DND-41 (cell line): Measurements from ENCODE around the gene FMN2.

Source experiments
- ATAC-seq: fragments of 200-7000 bp; cut with Tn5 transposase; 3 replicates; pipeline ENCODE4 v1.9.1; 2021; ENCODE audit warnings: low read depth; ENCODE audit not compliant: insufficient read depth
- DNase-seq: peaks from one replicate; pipeline ENCODE4 v3.0.0-alpha.2; 2020
- H2AFZ ChIP-seq: 2 replicates; pipeline ENCODE4 v1.6.0; 2012; ENCODE audit warnings: low read depth, low read length
- H3K27ac ChIP-seq: 2 replicates; pipeline ENCODE4 v1.5.1; 2012; ENCODE audit warnings: low read length, inconsistent platforms
- H3K27me3 ChIP-seq: fragments of 200-600 bp; sonication (generic); 2 replicates; pipeline ENCODE4 v1.6.0; 2012; ENCODE audit warnings: low read length, mild to moderate bottlenecking, inconsistent platforms; ENCODE audit not compliant: insufficient read depth, poor library complexity
- H3K36me3 ChIP-seq: 2 replicates; pipeline ENCODE4 v1.5.1; 2012; ENCODE audit warnings: low read length, inconsistent platforms; ENCODE audit not compliant: insufficient read depth
- H3K4me1 ChIP-seq: 2 replicates; pipeline ENCODE4 v1.5.1; 2012; ENCODE audit warnings: mild to moderate bottlenecking, low read length; ENCODE audit not compliant: insufficient read depth
- H3K4me2 ChIP-seq: 2 replicates; pipeline ENCODE4 v1.6.0; 2012; ENCODE audit warnings: mild to moderate bottlenecking, moderate library complexity, low read length, inconsistent platforms; ENCODE audit not compliant: insufficient read depth
- H3K4me3 ChIP-seq, 2 experiments: fragments of 200-600 bp in 1 of 2; shearing (Covaris generic) in 1 of 2; 2 replicates each; pipeline ENCODE4 v1.5.1; 2012 to 2016; ENCODE audit warnings: inconsistent platforms in 2 of 2, low read length in 2 of 2, mild to moderate bottlenecking in 2 of 2, low read depth in 1 of 2, moderate library complexity in 1 of 2
- H3K79me2 ChIP-seq: 2 replicates; pipeline ENCODE4 v1.6.0; 2012; ENCODE audit warnings: low read length, inconsistent platforms; ENCODE audit not compliant: insufficient read depth
- H3K9ac ChIP-seq: 2 replicates; pipeline ENCODE4 v1.6.0; 2012; ENCODE audit warnings: low read depth, mild to moderate bottlenecking, inconsistent platforms, low read length, moderate library complexity
- H3K9me3 ChIP-seq: 2 replicates; pipeline ENCODE4 v1.5.1; 2012; ENCODE audit warnings: low read length, moderate library complexity, mild to moderate bottlenecking, inconsistent platforms; ENCODE audit not compliant: insufficient read depth, severe bottlenecking
- H4K20me1 ChIP-seq: 2 replicates; pipeline ENCODE4 v1.6.0; 2012; ENCODE audit warnings: low read length; ENCODE audit not compliant: insufficient read depth
- EZH2 ChIP-seq: IDR thresholded peaks from 3 replicates; pipeline ENCODE4 v1.6.1; 2012; ENCODE audit warnings: borderline replicate concordance, low read depth, mild to moderate bottlenecking, moderate library complexity, low read length, inconsistent platforms; ENCODE audit not compliant: severe bottlenecking
- TF ChIP-seq, protein P1 (sequence below): IDR thresholded peaks from 2 replicates; pipeline ENCODE4 v1.5.1; 2012; ENCODE audit warnings: borderline replicate concordance, low read length, moderate library complexity, mild to moderate bottlenecking; ENCODE audit not compliant: poor library complexity, severe bottlenecking; ENCODE audit errors: extremely low read depth

Gene FMN2

DNA sequence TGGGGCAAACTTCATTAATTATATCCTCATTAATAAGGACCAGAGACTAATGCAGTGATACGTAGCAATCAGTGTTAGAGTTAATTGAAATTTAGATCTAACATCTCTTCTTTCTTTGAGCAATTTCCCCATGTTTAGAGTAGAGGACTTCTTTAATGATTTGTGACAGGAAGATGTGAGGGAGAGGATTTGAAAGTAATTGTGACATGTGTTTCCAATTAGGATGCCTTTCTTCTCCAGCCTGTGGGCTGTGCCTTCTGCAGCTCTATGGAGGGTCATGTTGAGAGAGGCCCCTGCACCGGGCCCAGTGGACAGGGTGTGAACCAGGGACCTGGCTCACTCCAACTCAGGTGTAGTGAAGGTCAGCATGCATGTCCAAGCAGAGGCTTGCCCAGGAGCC lies 417.3 kb downstream of the FMN2 start:
- Histone ChIP-seq H3K27ac (no peak overlapping the region), H3K36me3 (no peaks in the 10 kb centered on the region), H3K79me2 (no peaks in the 10 kb centered on the region), H3K4me1 (no peaks in the 10 kb centered on the region), H2AFZ (no peak overlapping the region), H3K9me3 (no peaks in the 10 kb centered on the region), H4K20me1 (no peaks in the 10 kb centered on the region), H3K27me3 (no peaks in the 10 kb centered on the region), H3K9ac (no peak overlapping the region), H3K4me3 (no peak overlapping the region), H3K4me2 (no peak overlapping the region)
- no peak for DNase-seq
- ATAC-seq: no peak
- TF ChIP-seq EZH2: no peak
- TF ChIP-seq, protein P1, sequence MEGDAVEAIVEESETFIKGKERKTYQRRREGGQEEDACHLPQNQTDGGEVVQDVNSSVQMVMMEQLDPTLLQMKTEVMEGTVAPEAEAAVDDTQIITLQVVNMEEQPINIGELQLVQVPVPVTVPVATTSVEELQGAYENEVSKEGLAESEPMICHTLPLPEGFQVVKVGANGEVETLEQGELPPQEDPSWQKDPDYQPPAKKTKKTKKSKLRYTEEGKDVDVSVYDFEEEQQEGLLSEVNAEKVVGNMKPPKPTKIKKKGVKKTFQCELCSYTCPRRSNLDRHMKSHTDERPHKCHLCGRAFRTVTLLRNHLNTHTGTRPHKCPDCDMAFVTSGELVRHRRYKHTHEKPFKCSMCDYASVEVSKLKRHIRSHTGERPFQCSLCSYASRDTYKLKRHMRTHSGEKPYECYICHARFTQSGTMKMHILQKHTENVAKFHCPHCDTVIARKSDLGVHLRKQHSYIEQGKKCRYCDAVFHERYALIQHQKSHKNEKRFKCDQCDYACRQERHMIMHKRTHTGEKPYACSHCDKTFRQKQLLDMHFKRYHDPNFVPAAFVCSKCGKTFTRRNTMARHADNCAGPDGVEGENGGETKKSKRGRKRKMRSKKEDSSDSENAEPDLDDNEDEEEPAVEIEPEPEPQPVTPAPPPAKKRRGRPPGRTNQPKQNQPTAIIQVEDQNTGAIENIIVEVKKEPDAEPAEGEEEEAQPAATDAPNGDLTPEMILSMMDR: no peak

DNA sequence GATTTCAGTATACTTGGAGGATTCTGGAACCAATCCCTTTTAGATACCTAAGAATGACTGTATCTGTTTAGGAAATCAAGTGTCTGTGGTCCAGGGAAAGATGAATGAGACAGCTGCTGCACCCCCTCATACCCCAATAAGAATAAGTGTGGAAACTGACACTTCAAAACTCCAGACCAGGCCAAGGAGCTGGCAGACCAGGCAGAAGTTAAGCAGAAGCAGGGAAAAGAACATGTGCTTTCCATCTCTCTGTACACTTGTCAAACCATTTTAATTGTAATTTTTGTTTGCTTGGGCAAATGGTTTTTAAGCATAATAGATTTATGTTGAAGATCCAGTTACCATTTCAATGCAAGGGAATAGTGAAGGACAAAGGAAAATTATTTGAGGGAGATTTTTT lies 420.1 kb downstream of the FMN2 start:
- Histone ChIP-seq H3K4me3 (no peak overlapping the region), H3K27me3 (no peaks in the 10 kb centered on the region), H3K9ac (no peak overlapping the region), H4K20me1 (no peaks in the 10 kb centered on the region), H3K79me2 (no peaks in the 10 kb centered on the region), H3K9me3 (no peaks in the 10 kb centered on the region), H3K36me3 (no peaks in the 10 kb centered on the region), H3K4me2 (no peak overlapping the region), H3K4me1 (no peaks in the 10 kb centered on the region), H2AFZ (no peak overlapping the region), H3K27ac (no peak overlapping the region)
- ATAC-seq (no peak), DNase-seq (no peak)
- TF ChIP-seq EZH2: no peak
- TF ChIP-seq, protein P1: no peak

DNA sequence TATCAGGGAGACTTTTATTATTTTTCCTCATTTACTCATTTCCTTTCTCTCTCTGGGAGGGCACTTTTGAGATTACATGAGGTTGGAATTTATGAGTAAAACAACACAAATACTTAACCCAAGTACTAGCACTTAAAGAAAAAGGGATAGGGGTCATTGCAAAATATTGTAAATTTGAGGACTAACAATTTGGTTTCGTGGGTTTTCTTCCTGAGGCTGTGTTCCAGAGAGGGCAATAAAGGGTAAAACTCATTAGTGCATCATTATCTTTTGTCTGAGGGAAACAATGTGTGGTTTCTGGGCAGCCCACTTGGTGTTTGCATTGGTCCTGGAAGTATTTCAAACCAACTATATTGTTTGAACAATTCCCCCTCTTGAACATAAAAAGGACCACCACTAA lies 423.8 kb downstream of the FMN2 start:
- Histone ChIP-seq H4K20me1 (no peaks in the 10 kb centered on the region), H3K27me3 (no peaks in the 10 kb centered on the region), H3K27ac (no peak overlapping the region), H3K9me3 (no peaks in the 10 kb centered on the region), H3K4me2 (no peak overlapping the region), H3K9ac (no peak overlapping the region), H3K4me1 (no peaks in the 10 kb centered on the region), H3K79me2 (no peaks in the 10 kb centered on the region), H2AFZ (no peak overlapping the region), H3K36me3 (no peaks in the 10 kb centered on the region), H3K4me3 (no peak overlapping the region)
- no peak for TF ChIP-seq EZH2
- TF ChIP-seq, protein P1: no peak
- ATAC-seq (no peak; the same call in 2 of the 3 replicates), DNase-seq (no peak)

DNA sequence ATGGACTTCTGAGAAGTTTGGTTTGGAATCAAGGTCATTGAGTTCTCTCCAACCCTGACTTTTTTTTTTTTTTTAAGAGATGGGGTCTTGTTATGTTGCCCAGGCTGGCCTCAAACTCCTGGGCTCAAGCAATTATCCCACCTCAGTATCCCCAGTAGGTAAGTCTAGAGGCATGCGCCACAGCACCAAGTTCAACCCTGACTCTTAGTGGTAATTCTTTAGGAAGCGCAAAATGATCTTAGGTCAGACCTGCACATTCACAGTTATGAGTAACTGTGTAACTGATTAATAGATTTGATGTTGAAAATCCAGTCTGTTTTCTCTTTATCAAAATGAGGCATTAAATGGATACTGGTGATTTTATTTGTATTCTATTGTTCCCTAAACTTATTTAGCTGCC lies 424.4 kb downstream of the FMN2 start:
- TF ChIP-seq, protein P1: no peak
- no peak for TF ChIP-seq EZH2
- Histone ChIP-seq H4K20me1 (no peaks in the 10 kb centered on the region), H3K27ac (no peak overlapping the region), H3K36me3 (no peaks in the 10 kb centered on the region), H3K4me1 (no peaks in the 10 kb centered on the region), H3K79me2 (no peaks in the 10 kb centered on the region), H2AFZ (no peak overlapping the region), H3K4me2 (no peak overlapping the region), H3K27me3 (no peaks in the 10 kb centered on the region), H3K9me3 (no peaks in the 10 kb centered on the region), H3K4me3 (no peak overlapping the region), H3K9ac (no peak overlapping the region)
- DNase-seq (no peak), ATAC-seq (no peak)
